Gastroesophageal sphincter (tissue), 3 donors: ENCODE results near the gene IRAK2.

Source experiments
- CTCF ChIP-seq, 4 experiments: fragments of 200-600 bp in 2 of 4; fragments of 450-650 bp in 2 of 4; sonication (generic) in 1 of 4; IDR thresholded peaks; one replicate each; pipeline ENCODE4 v1.5.1; 2017 to 2019; ENCODE audit warnings: antibody characterized with exemption in 4 of 4, mild to moderate bottlenecking in 2 of 4, moderate library complexity in 2 of 4
- EP300 ChIP-seq: sonication (generic); formaldehyde crosslinking; IDR thresholded peaks from one replicate; pipeline ENCODE4 v1.6.1; 2017; ENCODE audit warnings: antibody characterized with exemption, mild to moderate bottlenecking
- POLR2A ChIP-seq, 2 donors: fragments of 450-650 bp; IDR thresholded peaks; one replicate each; pipeline ENCODE4 v1.6.1; 2017; ENCODE audit warnings: antibody characterized with exemption in 2 of 2, mild to moderate bottlenecking in 2 of 2, moderate library complexity in 1 of 2
- POLR2AphosphoS5 ChIP-seq: sonication (generic); formaldehyde crosslinking; IDR thresholded peaks from one replicate; pipeline ENCODE4 v1.6.1; 2017; ENCODE audit warnings: antibody characterized with exemption

DNA sequence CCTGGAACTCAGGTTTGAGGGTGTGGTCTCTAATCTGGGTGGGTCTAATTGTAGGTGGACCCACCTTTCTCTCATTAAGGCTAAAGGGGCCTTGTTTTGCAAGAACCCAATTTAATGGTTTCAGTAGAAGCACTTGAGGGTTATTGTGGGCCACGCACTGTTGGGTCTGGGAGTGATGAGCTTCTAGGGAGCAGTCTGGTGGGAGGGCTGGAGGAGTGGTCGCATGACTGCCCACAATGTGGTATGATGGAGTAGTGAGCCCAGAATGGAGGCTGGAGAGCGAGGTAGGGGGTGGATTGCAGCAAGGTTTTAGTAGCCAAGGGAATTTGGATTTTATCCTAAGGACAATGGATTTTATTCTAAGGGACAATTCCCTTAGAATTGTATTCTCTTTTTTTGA, 86.3 kb downstream of the IRAK2 start:
- no peak for TF ChIP-seq POLR2A (IDR thresholded peaks at IDR 0.05)
- TF ChIP-seq CTCF (IDR thresholded peaks at IDR 0.05) = no peak
- no peak for TF ChIP-seq POLR2AphosphoS5
- TF ChIP-seq EP300 = no peak
